Measurements from ENCODE around the gene C1QTNF12.

C1QTNF12 gene

DNA sequence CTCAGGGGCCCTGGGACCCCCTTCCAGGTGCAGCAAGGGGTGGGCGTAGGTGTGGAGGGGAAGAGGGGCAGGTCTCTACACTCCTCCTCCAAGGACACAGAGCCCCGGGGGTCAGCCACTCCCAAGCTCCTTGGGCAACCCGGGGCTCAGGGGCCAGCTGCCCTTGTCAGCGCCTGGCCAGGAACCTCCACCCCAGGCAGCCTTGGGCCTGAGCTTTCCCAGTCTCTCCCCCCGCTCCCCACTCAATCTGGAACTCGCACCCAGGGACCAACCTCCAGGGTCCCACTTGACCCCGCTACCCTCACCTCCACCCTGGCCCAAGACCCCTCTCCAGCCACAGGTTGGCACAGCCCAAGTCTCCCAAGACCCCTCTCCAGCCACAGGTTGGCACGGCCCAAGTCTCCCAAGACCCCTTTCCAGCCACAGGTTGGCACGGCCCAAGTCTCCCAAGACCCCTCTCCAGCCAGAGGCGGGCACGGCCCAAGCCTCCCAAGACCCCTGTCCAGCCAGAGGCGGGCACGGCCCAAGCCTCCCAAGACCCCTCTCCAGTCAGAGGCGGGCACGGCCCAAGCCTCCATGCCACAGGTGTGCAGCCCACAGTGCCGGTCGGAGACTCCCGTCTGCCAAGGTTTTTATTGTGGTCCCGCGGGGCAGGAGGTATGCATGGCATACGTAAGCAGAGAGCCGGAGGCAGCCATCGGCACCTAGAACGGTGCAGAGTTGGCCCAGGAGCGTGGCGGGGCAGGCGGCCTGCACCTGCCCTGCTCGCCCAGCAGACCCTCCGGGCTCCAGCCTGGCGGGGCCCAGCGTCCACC is 35.6 kb downstream of the C1QTNF12 start:
- DNase-seq, result no peak

DNA sequence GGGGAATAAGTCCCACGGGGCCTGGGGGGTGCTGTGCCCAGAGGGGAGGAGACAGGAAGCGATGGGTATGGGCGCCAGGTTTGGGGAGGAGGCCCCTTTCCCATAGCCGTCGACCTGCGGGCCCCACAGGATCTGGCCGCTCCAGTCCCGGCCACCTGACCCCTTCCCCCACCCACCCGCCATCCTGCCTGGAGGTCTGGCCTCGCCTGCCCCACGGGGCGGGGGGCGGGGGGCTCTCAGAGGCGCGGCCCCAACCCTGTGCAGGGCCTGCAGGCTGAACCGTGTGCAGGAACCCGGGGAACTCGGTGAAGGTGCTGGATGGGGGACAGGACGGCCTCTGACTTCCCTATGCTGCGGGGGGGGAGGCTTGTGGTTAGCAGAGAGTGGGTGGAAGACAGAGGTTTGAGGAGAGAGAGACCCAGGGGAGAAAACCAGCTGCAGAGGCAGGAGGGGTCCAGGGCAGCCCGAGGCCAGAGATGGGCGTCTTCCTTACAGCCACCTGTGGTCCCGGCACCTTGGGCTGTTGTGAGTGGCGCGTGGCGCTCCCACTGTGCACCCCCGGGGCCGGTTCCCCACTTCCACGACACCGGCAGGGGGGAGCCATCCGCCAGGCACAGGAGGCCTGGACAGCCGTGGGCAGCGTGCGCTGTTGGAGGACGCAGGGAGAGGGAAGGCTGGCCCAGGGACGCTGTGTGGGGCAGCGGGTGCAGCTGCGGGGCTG is 37.6 kb downstream of the C1QTNF12 start:
- DNase-seq, result no peak

DNA sequence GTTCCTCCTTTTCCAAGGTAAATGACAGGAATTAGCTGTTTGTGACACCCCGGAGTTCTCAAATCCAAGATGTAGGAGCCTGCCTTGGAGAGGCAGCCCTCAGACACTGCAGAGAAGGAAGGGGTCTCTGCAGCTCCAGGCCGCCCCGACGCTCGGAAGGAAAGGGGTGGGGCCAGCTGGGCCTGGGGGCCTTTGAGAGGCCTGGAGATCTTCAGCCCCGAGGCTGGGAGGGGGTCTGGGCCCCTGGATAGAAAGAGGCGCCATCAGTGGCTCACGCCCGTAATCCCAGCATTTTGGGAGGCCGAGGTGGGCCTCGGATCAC is 39.0 kb downstream of the C1QTNF12 start:
- DNase-seq, result no peak

DNA sequence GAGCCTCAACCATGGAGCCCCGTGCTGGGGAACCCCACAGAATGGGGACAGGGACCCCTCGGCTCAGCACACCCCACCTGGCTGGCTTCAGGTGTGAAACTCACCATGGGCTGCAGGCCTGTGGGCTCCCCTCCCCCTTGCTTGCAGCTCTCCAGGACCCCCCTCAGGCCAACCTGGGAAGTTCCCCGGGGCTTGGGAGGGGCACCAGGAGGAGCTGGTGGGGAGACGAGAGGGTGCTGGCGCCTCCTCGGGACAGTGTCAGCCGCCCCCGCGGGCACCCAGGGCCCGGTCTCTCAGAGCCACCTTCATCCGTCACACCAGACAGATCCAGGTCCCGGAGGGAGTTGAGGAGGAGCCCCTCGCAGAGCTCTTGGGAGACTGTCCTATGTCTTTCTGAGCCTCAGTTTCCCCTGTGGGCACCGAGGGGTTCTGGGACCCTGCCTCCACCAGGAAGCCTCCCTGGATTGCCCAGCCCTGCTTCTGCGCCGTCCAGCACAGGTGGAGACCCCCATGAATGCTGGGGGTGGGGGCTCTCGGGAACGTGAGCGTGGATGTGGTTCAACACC is 39.5 kb downstream of the C1QTNF12 start:
- no peak for DNase-seq

DNA sequence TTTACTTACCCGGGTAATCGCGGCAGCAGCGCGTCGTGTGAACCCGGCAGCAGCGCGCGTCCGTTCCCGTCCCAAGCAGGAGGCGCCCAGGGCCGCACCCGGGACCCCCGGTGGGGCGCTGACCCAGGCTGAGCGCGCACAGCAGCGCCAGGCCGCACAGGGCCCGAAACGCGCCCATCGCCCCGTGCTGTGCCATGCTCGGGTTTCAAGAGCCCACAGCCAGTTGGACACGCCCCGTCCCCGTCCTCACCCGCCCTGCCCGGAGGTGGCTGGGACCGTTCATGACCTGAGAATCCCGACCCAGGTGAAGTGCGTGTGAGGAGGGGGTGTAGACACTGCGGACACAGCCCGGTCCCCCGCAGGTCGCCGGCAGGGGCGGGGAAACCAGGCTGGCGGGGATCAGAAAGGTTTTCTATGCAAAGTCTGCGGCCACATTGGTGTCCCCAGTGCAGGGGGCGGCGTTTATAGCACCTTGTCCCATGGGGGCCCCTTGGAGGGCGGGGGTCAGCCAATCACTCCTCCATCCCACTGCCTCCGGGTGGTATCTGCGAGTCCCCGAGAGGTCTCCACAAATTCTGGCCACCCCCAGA is 40.1 kb downstream of the C1QTNF12 start, which contains the start of gene TNFRSF18:
Gene TNFRSF18 (minus strand): TSS at position 217 of the 590 bp plus-strand sequence. CDS start 21 bp downstream, at position 196.
- no peak for DNase-seq

DNA sequence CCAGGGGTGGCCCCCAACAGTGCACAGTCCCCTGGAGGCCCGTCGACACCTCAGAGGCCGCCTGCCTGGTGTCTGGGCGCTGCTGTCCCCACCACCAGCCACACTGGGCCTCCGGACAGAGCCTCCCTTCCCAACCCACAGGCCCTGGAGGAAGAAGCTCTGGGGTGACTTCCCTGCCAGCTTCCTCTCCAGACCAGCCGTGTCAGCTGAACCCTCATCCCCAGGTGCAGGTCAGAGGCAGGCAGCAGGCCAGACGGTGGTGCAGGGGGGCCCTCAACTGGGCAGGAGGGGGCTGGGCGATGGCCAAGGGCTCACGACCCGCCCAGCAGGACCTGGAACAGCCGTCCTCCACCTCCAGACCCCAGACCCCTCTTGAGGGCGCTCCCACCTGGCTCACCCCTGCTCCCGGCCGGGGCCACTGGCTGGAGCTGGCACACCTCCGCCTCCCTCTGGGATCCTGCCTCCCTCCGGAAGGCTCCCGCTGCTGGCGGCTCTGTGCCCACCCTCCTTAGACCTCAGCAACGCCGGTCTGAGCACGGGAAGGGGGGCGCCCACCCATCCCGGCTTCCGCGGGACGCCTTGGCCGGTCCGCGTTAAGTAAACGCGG is 40.6 kb downstream of the C1QTNF12 start:
- no peak for DNase-seq

DNA sequence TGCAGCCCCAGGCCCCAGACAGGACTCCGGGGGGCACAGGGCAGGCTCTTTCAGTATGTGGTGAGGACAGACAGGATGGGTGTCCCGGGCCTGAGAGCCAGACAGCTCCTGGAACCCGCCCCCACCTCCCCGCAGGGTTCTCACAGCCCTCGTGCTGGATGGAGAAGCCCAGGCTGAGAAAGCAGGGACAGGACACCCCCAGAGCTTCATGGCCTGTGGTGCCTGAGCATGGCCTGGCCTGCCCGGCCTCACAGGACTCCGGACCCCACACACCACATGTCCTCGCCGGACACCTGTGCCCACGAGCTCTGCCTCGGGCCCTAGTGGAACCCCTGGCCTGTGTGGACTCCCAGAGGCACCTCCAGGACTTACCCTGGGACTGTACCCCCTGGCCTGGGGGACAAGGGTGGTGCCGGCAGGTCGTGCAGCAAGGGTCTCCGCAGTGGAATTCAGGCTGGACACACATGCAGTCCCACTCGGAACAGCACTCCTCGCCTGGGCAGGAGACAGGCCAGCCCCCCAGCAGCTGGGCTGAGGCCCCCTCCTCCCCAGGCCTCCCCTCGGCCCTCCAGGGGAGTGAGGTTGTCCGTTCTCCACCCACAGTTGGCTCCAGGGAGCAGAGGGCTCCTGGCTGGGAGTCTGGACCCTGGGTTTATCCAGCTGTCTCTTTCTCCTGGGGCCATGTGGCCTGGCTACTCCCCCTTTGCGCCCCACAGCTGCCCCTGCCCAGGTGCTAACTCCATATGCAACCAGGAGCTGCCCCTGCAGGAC is 41.3 kb downstream of the C1QTNF12 start:
- DNase-seq, result no peak

DNA sequence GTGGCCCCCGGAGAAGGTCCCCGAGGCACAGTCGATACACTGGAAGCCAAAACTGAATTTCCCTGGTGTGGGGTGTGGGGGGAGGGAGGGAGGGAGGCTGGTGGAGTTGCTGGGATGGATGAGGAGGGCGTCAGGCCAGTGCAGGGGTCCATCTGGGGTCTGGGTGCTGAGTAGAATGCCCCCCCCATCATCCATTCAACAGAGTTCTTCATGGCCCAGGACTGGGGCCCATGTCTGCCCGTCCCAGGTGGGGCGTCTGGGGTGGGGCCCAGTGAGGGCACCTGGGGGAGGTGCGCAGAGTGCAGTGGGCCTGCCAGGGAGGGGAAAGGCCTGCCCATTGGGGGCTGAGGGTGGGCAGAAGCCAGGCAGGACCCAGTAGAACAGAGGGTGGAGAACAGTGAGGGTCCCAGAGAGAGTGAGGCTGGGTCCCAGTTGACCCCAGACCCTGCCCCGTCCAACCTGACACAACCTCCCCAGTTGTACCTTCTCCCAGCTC is 42.0 kb downstream of the C1QTNF12 start:
- DNase-seq, result no peak

DNA sequence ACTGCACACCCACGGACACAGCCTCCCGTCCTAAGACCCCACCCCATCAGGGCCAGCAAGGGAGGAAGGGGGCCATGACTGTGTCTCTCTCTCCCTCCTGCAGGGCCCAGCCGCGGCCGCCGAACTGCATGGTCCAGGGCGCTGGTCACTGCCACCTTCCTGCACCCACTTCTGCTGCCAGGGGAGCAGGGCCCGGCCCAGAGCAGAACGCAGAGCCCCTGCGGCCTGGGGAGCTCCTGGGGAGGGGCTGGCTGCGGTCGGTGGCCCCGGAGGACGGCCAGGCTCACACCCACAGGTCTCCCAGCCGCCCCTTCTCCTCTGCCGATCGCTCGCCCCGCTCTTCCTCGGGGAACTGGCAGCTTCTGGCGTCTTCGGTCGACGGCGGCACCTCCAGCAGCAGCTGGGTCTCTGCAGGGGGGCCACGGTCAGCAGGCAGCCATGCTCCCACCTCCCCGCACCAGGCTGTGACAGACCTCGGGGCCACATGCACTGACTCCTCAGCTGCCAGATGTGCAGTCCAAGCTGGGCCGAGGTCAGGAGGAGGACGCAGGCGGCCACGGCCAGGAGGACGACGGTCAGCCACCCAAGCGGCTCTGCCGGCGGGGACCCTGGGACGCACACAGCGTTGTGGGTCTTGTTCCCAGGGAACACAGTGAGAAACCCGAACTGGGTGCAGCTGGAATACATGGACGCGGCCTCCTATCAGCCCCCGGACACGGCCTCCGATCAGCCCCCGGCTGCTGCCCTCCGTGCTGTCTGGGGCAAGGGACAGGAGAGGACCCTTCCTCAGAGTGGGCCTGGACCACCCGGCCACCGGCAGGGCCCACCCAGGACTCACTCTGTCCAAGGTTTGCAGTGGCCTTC is 42.7 kb downstream of the C1QTNF12 start:
- DNase-seq, result no peak

DNA sequence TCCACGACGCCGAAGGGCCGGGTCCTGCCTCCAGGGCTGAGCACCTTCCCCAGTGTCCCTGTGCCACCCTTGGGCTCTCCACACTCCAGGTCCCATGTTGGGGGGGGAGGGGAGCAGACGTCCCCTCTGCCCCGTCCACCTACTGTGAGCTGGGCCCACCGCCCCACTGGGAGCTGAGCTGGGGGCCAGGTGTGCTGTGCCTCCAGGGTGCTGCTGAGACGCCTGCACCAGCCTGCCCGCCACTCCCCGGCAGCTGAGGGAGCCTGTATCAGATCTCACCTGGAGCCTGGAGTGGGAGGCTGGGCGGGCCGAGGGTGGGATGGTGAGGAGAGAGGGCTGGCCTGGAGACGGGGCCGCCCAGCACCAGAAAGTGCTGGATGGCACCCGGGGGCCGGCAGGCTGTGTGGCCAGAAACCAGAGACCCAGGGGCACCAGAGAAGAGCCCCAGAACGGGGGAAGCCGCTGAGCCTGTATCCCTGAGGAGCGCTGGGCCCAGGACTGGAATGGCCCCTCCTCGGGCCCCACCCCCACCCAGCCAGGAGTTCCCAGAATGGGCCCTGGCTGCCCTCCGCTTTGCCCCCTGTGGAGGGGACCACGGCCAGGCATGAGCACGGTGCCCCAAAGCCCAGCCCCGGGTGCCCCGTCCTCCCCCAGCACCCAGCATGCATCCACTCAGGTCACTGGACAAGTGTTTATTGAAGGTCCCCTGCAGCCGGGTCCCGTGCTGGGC is 43.5 kb downstream of the C1QTNF12 start:
- no peak for DNase-seq

DNA sequence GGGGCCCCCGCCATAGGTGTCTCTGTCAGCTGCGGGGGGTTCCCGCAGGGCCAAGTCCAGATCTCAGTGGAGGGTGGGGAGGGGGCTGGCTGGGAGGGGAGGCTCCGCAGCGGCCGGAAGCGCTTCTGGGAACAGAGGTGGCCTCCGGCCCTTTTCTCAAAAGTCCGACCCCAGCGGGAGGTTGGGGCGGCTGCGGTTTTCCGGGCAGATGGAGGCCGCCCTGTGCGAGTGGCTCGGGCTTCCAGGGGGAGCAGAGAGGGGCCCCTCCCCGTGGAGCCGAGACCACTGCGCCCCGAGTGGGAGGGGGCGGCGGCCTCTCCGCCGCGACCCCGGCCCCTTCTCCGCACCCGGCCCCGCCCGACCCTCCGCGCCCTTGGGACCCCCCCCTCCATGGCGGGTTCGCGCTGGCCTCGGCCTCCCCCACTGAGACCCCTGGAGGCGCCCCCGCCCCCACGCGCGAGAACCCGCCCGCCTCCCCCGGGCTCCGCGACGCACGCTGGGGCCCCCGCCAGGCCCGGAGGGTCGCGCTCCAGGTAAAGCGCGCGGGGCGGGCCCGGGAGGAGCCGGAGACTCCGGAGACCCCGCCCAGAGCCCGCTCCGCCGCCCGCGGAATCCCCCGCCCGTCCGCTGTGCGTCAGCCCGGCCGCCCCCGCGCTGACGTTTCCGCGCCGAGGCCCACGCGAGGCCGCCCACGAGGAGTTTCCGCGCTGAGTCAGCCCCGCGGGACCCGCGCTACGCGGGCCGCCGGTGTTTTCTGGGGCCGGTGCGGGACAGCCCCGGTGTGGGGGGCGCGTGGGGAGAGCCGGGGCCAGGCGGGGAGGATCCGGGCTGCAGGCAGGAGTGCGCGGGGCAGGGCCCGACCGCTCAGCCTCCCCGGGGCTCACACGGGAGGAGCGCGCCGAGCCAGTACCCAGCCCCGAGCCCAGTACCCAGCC is 45.4 kb downstream of the C1QTNF12 start:
- DNase-seq, result no peak

DNA sequence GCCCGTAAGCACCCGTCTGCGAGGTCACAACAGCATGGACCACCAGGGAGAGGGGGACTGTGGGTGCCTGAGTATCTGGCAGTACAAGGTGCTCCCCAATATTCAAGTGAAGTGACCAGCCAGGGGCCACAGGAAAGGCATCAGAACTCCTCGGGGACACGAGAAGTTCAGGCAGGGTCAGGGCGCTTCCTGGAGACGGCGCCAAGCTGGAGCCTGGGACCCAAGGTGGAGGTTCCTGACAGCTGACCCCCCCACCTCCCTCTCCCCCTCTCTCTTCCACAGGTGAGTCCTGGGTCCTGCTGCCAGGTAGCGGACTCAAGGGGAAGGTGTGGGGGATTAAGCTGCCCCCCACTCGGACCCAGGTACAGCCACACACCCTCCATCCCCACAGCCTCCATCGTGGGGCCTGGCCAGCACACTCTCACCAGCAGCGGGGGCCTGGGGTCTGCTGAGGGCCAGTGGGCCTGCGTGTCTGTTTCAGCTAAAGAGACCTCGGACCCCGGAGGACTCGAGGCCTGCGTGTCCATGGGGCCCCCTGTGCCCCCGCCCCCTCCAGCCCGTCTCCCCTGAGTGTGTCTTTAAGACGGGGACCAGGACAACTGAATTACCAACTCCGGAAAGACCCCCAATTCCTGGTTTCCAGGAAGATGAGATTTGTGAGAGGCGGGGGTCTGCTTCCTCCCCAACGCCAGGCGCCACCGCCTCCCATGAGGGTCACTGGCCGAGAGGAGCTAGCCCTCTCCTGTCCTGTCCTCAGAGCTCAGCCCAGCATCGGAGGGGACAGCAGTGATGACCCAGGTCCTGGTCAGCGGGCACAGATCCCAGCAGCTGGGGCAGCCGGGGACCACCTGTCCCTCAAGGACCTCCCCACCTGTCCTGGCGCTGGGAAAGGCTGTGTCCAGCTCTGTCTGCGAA is 46.3 kb downstream of the C1QTNF12 start:
- no peak for DNase-seq

DNA sequence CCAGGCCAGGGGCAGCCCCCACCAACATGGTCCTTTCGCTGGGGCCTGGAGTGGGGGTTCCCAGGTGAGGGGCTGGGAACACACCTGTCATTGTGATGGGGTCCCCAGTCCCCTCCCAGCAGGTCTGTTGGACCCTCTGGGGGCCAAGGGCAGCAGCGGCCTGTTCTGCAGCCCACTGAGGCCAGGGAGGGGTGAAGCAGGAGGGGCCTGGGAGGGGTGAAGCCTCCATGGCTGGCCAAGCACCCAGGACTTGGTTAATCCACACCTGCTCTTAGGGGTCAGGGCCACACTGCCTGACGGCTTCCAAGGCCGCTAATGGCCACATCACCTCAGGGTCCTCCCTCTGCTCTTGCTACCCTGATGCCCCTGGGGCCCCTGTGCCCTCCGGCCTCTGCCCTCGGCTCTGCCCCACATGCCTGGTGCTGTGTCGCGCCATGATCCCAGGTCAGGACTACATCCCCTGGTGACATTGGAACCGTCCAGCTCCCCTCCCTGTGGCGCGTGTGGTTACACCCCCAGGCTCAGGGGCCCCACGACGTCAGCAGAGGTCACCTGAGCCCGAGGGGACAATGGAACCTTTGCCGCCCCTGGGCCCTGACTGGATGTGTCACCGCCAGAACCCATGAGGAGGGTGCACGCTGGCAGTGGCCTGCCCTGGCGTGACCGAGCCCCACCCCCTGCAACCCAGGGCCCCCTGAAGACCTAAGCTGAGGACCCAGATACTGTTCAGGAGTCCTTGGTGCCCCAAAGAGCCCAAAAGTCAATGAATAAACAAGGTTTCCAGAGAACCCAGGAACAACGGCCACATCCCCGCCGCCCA is 47.2 kb downstream of the C1QTNF12 start:
- no peak for DNase-seq

DNA sequence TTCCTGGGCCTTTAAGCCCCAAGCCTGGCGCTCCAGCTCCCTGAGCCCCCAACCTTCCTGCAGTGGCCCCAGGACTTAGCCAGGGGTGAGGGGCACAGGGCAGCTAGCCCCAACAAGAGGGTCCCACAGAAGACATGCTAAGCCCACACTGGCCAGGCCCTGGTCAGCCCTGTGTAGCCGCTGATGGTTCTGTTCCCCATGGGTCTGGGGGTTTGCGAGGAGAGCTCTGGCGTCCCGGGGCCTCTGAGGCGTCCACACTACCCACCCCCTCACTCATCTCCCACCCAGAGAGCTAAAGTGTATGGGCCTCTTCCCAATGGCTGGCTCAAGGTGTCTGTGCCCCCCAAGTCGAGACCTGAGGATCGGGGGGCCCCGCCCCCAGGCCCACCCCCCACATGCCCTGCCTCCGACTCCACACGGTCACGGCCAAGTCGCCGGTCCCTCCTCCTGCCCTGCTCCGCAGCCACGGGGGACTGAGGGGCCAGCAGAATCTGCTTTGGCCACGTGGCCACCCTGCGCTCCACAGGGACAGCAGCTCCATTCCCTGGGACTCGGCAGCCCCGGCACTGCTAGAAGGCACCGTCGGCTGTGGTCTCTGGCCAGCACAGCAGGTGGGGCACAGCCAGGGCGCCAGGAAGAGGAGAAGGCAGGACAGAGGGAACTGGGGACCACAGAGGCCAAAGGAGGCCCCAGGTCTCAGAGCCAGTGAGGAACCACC is 47.9 kb downstream of the C1QTNF12 start:
- DNase-seq, result no peak

DNA sequence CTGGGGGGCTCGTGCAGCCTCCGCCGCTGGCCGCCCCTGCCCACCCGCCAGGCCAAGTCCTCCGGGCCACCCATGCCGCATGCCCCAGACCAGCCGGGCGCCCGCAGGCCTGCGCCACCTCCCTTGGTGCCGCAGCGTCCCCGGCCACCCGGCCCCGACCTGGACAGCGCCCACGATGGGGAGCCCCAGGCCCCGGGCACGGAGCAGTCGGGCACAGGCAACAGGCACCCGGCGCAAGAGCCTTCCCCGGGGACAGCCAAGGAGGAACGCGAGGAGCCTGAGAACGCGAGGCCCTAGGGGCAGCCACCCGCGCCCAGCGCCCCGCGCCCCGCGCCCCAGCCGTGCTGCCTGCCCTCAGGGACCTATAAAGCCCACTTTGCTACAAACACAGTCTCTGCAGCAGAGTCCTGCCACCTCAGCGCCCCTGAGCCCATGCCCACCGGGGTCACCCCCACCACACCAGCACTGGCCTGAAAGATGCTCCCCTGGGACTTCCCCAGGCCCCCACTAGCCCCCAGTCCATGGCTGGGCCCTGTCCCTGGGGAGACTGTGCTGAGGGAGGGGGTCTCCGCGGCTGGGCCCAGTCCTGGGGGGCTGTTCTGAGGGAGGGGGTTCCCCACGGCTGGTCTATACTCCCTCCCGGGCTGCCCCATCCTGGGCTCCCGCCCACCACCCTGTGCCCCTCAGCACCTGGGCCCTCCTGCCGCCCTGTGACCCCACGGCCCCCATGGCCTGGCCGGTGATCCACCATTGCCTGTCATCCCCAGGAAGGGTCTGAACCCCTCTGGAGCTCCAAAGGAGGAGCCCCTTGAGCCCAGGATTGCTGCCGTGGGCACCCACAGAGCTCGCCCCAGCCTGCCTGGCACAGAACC is 48.7 kb downstream of the C1QTNF12 start:
- no peak for DNase-seq

DNA sequence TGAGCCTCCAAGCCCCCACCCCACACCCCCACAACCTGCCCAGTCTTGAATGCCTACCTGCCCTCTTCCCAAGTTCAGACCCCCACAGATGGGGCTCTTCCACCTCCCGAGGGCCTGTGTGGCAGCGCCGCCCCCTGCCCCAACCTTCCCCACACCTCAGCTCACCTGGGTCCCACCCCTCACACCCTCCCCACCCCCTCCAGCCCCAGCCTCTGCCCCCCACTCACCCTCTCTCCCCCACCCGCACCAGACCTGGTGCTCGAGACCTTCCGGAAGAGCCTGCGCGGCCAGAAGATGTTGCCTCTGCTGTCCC is 49.4 kb downstream of the C1QTNF12 start:
- no peak for DNase-seq
